HepG2 (cell line): ENCODE measurements around the gene COA4. TPM values are rescaled to one million over a fixed set of nuclear protein-coding genes. Genes with fewer than 3 reads are reported as not detected.
A peak's percentile ranks its signal among the peaks of the same experiment; 100 is the strongest.

Experiments used
- ARNT ChIP-seq: fragments of 450-650 bp; IDR thresholded peaks from 2 replicates; pipeline ENCODE4 v1.6.1; 2017
- HDAC1 ChIP-seq: sonication (generic); formaldehyde crosslinking; IDR thresholded peaks from 2 replicates; pipeline ENCODE4 v1.5.1; 2020; ENCODE audit warnings: mild to moderate bottlenecking, missing genetic modification reagents
- HMG20A ChIP-seq: IDR thresholded peaks from 2 replicates; pipeline ENCODE4 v1.6.1; 2016; ENCODE audit warnings: borderline replicate concordance
- HMGA1 ChIP-seq: sonication (generic); formaldehyde crosslinking; conservative IDR thresholded peaks from 2 replicates; pipeline ENCODE4 v1.4.0; 2020; ENCODE audit warnings: missing genetic modification reagents
- JUNB ChIP-seq: sonication (generic); formaldehyde crosslinking; IDR thresholded peaks from 2 replicates; pipeline ENCODE4 v1.8.0; 2022; ENCODE audit warnings: missing genetic modification reagents, mild to moderate bottlenecking, borderline replicate concordance
- KLF13 ChIP-seq: sonication (generic); formaldehyde crosslinking; IDR thresholded peaks from 2 replicates; pipeline ENCODE4 v1.4.0; 2020; ENCODE audit warnings: mild to moderate bottlenecking, missing genetic modification reagents
- KLF16 ChIP-seq, 2 experiments: sonication (generic) in 1 of 2; formaldehyde crosslinking in 1 of 2; IDR thresholded peaks; 2 replicates each; pipeline versions ENCODE4 v1.6.1 to v1.8.0; 2016 to 2023; ENCODE audit warnings: missing genetic modification reagents in 2 of 2, missing compliant biosample characterization in 1 of 2
- MAFF ChIP-seq: IDR thresholded peaks from 2 replicates; pipeline ENCODE4 v1.6.1; 2011; ENCODE audit warnings: low read depth, low read length, improper control_type of control experiment
- MAFG ChIP-seq: sonication (generic); formaldehyde crosslinking; IDR thresholded peaks from 2 replicates; pipeline ENCODE4 v1.5.1; 2020; ENCODE audit warnings: mild to moderate bottlenecking, missing genetic modification reagents
- NAIF1 ChIP-seq: sonication (generic); formaldehyde crosslinking; IDR thresholded peaks from 2 replicates; pipeline ENCODE4 v1.5.0; 2020; ENCODE audit warnings: mild to moderate bottlenecking, missing genetic modification reagents, borderline replicate concordance
- NCOA1 ChIP-seq: sonication (generic); formaldehyde crosslinking; IDR thresholded peaks from 2 replicates; pipeline ENCODE4 v1.9.0; 2021; ENCODE audit warnings: missing genetic modification reagents
- PRMT3 ChIP-seq: sonication (generic); formaldehyde crosslinking; IDR thresholded peaks from 2 replicates; pipeline ENCODE4 v1.8.1; 2022; ENCODE audit warnings: low read depth, mild to moderate bottlenecking, moderate library complexity, missing genetic modification reagents, borderline replicate concordance
- RAD51 ChIP-seq: fragments of 450-650 bp; IDR thresholded peaks from 2 replicates; pipeline ENCODE4 v1.6.1; 2016; ENCODE audit warnings: borderline replicate concordance
- REXO4 ChIP-seq: sonication (generic); formaldehyde crosslinking; IDR thresholded peaks from 2 replicates; pipeline ENCODE4 v1.8.0; 2022; ENCODE audit warnings: missing genetic modification reagents, mild to moderate bottlenecking, borderline replicate concordance
- SOX13 ChIP-seq, 3 experiments: fragments of 450-650 bp in 1 of 3; sonication (generic) in 1 of 3; formaldehyde crosslinking in 1 of 3; IDR thresholded peaks in 2 of 3; conservative IDR thresholded peaks in 1 of 3; 2 replicates each; pipeline versions ENCODE4 v1.5.0 to v1.6.1; 2016 to 2020; ENCODE audit warnings: antibody characterized with exemption in 1 of 3, mild to moderate bottlenecking in 1 of 3, missing compliant biosample characterization in 1 of 3, missing genetic modification reagents in 1 of 3, moderate library complexity in 1 of 3
- TBP ChIP-seq: sonication (generic); formaldehyde crosslinking; IDR thresholded peaks from 2 replicates; pipeline ENCODE4 v1.5.0; 2020; ENCODE audit warnings: missing genetic modification reagents
- TEAD2 ChIP-seq: sonication (generic); formaldehyde crosslinking; IDR thresholded peaks from 2 replicates; pipeline ENCODE4 v1.9.0; 2021; ENCODE audit warnings: missing genetic modification reagents
- ZNF3 ChIP-seq: IDR thresholded peaks from 2 replicates; pipeline ENCODE4 v1.7.0; 2017; ENCODE audit warnings: inconsistent platforms
- ZNF30 ChIP-seq: sonication (generic); formaldehyde crosslinking; IDR thresholded peaks from 2 replicates; pipeline ENCODE4 v1.5.0; 2020; ENCODE audit warnings: mild to moderate bottlenecking, missing genetic modification reagents
- ZNF567 ChIP-seq: sonication (generic); formaldehyde crosslinking; IDR thresholded peaks from 2 replicates; pipeline ENCODE4 v1.8.1; 2023; ENCODE audit warnings: mild to moderate bottlenecking, missing genetic modification reagents, borderline replicate concordance
- ZNF766 ChIP-seq: sonication (generic); formaldehyde crosslinking; IDR thresholded peaks from 2 replicates; pipeline ENCODE4 v1.5.0; 2020; ENCODE audit warnings: missing genetic modification reagents, borderline replicate concordance
- polyA plus RNA-seq, 8 experiments: library from polyadenylated mRNA; depleted of rRNA in 3 of 8; stranded (reverse) in 7 of 8; unstranded in 1 of 8; fragments of >200 nt; fragmentation: Illumina TruSeq in 4 of 8; extraction: Trizol in 4 of 8; gene quantifications; 2 replicates each; pipeline versions ENCODE4 v1.2.1 to v1.2.3, GENCODE V29; 2011 to 2016; ENCODE audit warnings: low read depth in 4 of 8, missing spikeins in 1 of 8, mixed read lengths in 1 of 8; ENCODE audit not compliant: insufficient read depth in 1 of 8
- total RNA-seq, 5 experiments: library from RNA; depleted of rRNA; stranded (reverse); fragments of >200 nt; fragmentation: Illumina TruSeq; extraction: Trizol; gene quantifications; 2 replicates each; pipeline ENCODE4 v1.2.3, GENCODE V29; 2016; ENCODE audit warnings: low read depth in 1 of 5
- TF ChIP-seq, protein P1 (sequence below): sonication (generic); formaldehyde crosslinking; IDR thresholded peaks from 2 replicates; pipeline ENCODE4 v1.5.0; 2020; ENCODE audit warnings: mild to moderate bottlenecking, missing genetic modification reagents, borderline replicate concordance
- TF ChIP-seq, protein P2 (sequence below): sonication (generic); formaldehyde crosslinking; IDR thresholded peaks from 2 replicates; pipeline ENCODE4 v1.5.1; 2020; ENCODE audit warnings: missing genetic modification reagents, mild to moderate bottlenecking, borderline replicate concordance

COA4 gene
- total and polyA plus RNA-seq, 2 of the 13 experiments (the other 11 are each of a cell fraction or from before 2014, with no cell fraction given): 107 to 109 TPM

DNA sequence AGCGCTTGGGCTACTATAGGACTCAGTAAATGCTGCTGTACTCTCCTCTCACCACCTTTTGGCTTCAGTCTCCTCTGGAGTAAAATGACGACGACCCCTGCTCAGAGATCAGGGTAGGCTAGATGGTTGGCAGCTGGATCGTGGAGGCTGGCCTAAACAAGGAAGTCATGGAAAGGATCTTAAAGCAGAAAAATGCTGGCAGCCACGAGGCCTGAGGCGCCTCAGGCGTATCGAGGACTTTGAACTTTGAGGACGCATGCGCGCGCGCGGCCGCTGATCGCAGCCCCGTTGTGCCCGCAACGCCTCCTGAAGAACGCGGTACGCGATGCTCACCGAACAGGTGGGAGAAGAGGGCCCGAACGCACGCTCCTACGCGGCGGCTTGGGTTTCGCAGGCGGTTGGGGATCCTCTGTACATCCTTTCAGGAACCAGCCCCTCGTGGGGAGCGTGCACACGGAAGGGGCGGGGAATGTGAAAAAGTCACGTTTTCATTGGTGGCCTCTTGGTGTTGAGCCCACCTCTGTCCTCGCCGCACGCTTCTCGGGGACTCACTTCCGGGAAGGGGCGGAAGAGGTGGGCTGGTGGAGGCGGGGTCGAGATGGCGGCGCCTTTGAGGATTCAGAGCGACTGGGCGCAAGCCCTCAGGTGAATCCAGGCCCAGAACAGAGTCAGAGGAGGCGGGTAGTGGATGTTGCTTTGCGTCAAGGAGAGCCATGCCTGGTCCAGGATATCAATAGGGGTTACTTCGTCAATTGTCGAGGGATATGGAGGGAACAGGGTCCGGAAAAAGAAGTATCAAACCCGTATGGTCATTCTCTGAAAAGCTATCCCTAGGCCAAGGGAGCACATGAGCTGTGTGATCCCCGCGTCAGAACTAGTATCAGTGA lies at the start of gene COA4, which contains the start of gene PAAF1 (continued):
- TF ChIP-seq, protein P1, sequence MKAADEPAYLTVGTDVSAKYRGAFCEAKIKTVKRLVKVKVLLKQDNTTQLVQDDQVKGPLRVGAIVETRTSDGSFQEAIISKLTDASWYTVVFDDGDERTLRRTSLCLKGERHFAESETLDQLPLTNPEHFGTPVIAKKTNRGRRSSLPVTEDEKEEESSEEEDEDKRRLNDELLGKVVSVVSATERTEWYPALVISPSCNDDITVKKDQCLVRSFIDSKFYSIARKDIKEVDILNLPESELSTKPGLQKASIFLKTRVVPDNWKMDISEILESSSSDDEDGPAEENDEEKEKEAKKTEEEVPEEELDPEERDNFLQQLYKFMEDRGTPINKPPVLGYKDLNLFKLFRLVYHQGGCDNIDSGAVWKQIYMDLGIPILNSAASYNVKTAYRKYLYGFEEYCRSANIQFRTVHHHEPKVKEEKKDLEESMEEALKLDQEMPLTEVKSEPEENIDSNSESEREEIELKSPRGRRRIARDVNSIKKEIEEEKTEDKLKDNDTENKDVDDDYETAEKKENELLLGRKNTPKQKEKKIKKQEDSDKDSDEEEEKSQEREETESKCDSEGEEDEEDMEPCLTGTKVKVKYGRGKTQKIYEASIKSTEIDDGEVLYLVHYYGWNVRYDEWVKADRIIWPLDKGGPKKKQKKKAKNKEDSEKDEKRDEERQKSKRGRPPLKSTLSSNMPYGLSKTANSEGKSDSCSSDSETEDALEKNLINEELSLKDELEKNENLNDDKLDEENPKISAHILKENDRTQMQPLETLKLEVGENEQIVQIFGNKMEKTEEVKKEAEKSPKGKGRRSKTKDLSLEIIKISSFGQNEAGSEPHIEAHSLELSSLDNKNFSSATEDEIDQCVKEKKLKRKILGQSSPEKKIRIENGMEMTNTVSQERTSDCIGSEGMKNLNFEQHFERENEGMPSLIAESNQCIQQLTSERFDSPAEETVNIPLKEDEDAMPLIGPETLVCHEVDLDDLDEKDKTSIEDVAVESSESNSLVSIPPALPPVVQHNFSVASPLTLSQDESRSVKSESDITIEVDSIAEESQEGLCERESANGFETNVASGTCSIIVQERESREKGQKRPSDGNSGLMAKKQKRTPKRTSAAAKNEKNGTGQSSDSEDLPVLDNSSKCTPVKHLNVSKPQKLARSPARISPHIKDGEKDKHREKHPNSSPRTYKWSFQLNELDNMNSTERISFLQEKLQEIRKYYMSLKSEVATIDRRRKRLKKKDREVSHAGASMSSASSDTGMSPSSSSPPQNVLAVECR (CRISPR knock-in tag): peak; percentile 94
- TF ChIP-seq MAFF (no peak), NCOA1 (CRISPR knock-in tag) (no peak; the same call in 1 of the 2 replicates), HMG20A (CRISPR knock-in tag) (no peak), HDAC1 (CRISPR knock-in tag) (peak; percentile 92), ARNT (no peak), KLF16 (CRISPR knock-in tag; IDR thresholded peaks at IDR 0.05) (peak in 1 of 2 experiments; percentile 87; a peak in 2 of 4 replicates), PRMT3 (CRISPR knock-in tag) (no peak; the same call in 1 of the 2 replicates), TEAD2 (CRISPR knock-in tag) (no peak), RAD51 (no peak), TBP (CRISPR knock-in tag) (no peak), NAIF1 (no peak; the same call in 1 of the 2 replicates), MAFG (no peak), JUNB (no peak), KLF13 (0 out of 2 replicates have a peak, but pooled peaks have one; percentile 48), ZNF30 (no peak), ZNF3 (no peak), ZNF766 (CRISPR knock-in tag) (peak; percentile 60; the same call in 1 of the 2 replicates), HMGA1 (no peak), ZNF567 (peak; percentile 79; the same call in 1 of the 2 replicates), SOX13 (IDR thresholded peaks at IDR 0.05) (no peak), SOX13 (CRISPR knock-in tag; conservative IDR thresholded peaks at IDR 0.05 in 1 of 2, IDR thresholded peaks at IDR 0.05 in 1 of 2) (peak in 1 of 2 experiments; percentile 32; a peak in 2 of 4 replicates), REXO4 (CRISPR knock-in tag) (peak; percentile 61; the same call in 1 of the 2 replicates)
- TF ChIP-seq, protein P2, sequence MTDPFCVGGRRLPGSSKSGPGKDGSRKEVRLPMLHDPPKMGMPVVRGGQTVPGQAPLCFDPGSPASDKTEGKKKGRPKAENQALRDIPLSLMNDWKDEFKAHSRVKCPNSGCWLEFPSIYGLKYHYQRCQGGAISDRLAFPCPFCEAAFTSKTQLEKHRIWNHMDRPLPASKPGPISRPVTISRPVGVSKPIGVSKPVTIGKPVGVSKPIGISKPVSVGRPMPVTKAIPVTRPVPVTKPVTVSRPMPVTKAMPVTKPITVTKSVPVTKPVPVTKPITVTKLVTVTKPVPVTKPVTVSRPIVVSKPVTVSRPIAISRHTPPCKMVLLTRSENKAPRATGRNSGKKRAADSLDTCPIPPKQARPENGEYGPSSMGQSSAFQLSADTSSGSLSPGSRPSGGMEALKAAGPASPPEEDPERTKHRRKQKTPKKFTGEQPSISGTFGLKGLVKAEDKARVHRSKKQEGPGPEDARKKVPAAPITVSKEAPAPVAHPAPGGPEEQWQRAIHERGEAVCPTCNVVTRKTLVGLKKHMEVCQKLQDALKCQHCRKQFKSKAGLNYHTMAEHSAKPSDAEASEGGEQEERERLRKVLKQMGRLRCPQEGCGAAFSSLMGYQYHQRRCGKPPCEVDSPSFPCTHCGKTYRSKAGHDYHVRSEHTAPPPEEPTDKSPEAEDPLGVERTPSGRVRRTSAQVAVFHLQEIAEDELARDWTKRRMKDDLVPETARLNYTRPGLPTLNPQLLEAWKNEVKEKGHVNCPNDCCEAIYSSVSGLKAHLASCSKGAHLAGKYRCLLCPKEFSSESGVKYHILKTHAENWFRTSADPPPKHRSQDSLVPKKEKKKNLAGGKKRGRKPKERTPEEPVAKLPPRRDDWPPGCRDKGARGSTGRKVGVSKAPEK (CRISPR knock-in tag): no peak
